SK-N-SH (cell line): ENCODE results near the gene ESF1. TPM values are rescaled to one million over a fixed set of nuclear protein-coding genes. Genes with fewer than 3 reads are reported as not detected.

ENCODE experiments used
- CTCF ChIA-PET: fragments of 300-600, 350-600 bp; formaldehyde crosslinking; extraction: SDS; loops from one replicate; lab custom pipeline; 2021; lab: Yijun Ruan, JAX
- POLR2A ChIA-PET: fragments of 350-600 bp; sonication (Branson Sonifier 250); formaldehyde crosslinking; extraction: SDS; loops from one replicate; lab custom pipeline; 2020; ENCODE audit warnings: antibody characterized with exemption, inconsistent platforms; lab: Yijun Ruan, JAX
- DNase-seq: peaks from one replicate; pipeline ENCODE4 v3.0.0; 2012
- H2AFZ ChIP-seq: fragments of 200-600 bp; sonication (generic); 2 replicates; pipeline ENCODE4 v1.8.1; 2016; ENCODE audit warnings: antibody characterized with exemption, mild to moderate bottlenecking, low read depth
- H3F3A ChIP-seq: fragments of 200-600 bp; sonication (generic); replicated peaks from 2 replicates; pipeline ENCODE3; 2016; ENCODE audit warnings: antibody characterized with exemption, mild to moderate bottlenecking; ENCODE audit not compliant: insufficient read depth
- H3K27ac ChIP-seq, 2 experiments: fragments of 200-500 bp in 1 of 2; fragments of 200-600 bp in 1 of 2; sonication (Bioruptor generic) in 1 of 2; sonication (generic), shearing (Covaris generic) in 1 of 2; 2 replicates each; pipeline versions ENCODE4 v1.5.1 to v1.6.1; 2014 to 2016; ENCODE audit warnings: low read depth in 2 of 2, inconsistent platforms in 1 of 2, low read length in 1 of 2, mild to moderate bottlenecking in 1 of 2, mixed read lengths in 1 of 2
- H3K27me3 ChIP-seq: fragments of 200-600 bp; sonication (generic), shearing (Covaris generic); 2 replicates; pipeline ENCODE4 v1.6.1; 2016; ENCODE audit warnings: mixed run types; ENCODE audit not compliant: insufficient read depth
- H3K36me3 ChIP-seq, 2 experiments: fragments of 200-500 bp in 1 of 2; fragments of 200-600 bp in 1 of 2; sonication (Bioruptor generic) in 1 of 2; sonication (generic) in 1 of 2; replicated peaks in 1 of 2; 2 replicates each; pipeline versions ENCODE3 to v1.5.1; 2014 to 2016; ENCODE audit warnings: low read length in 1 of 2, mild to moderate bottlenecking in 1 of 2; ENCODE audit not compliant: insufficient read depth in 2 of 2, control insufficient read depth in 1 of 2
- H3K4me1 ChIP-seq, 2 experiments: fragments of 200-500 bp in 1 of 2; fragments of 200-600 bp in 1 of 2; sonication (Bioruptor generic) in 1 of 2; sonication (generic), shearing (Covaris generic) in 1 of 2; 2 replicates each; pipeline versions ENCODE4 v1.5.1 to v1.6.1; 2014 to 2016; ENCODE audit warnings: low read depth in 1 of 2, low read length in 1 of 2, mixed run types in 1 of 2; ENCODE audit not compliant: insufficient read depth in 2 of 2, control insufficient read depth in 1 of 2
- H3K4me2 ChIP-seq: fragments of 200-600 bp; sonication (generic), shearing (Covaris generic); 2 replicates; pipeline ENCODE4 v1.6.1; 2017; ENCODE audit warnings: mixed run types
- H3K4me3 ChIP-seq, 2 experiments: fragments of 200-500 bp in 1 of 2; fragments of 200-600 bp in 1 of 2; sonication (Bioruptor generic) in 1 of 2; sonication (generic), shearing (Covaris generic) in 1 of 2; 2 replicates each; pipeline versions ENCODE4 v1.5.1 to v1.8.1; 2014 to 2016; ENCODE audit warnings: low read depth in 2 of 2, inconsistent platforms in 1 of 2, low read length in 1 of 2, mild to moderate bottlenecking in 1 of 2, mixed read lengths in 1 of 2, moderate library complexity in 1 of 2
- H3K79me2 ChIP-seq: fragments of 200-600 bp; sonication (generic); 2 replicates; pipeline ENCODE4 v1.8.1; 2017; ENCODE audit warnings: mild to moderate bottlenecking; ENCODE audit not compliant: insufficient read depth
- H3K9ac ChIP-seq: fragments of 200-600 bp; sonication (generic); 2 replicates; pipeline ENCODE4 v1.6.1; 2017; ENCODE audit warnings: mixed run types
- H3K9me2 ChIP-seq: fragments of 200-600 bp; sonication (generic); 2 replicates; pipeline ENCODE4 v1.6.1; 2017; ENCODE audit warnings: mixed run types
- H3K9me3 ChIP-seq: fragments of 200-600 bp; sonication (generic); 2 replicates; pipeline ENCODE4 v1.6.1; 2017; ENCODE audit warnings: mixed run types, mild to moderate bottlenecking, moderate library complexity
- H4K20me1 ChIP-seq: fragments of 200-600 bp; sonication (generic); 2 replicates; pipeline ENCODE4 v1.6.1; 2017; ENCODE audit warnings: mild to moderate bottlenecking, mixed run types; ENCODE audit not compliant: insufficient read depth
- ELF1 ChIP-seq: IDR thresholded peaks from 2 replicates; pipeline ENCODE4 v1.4.0; 2012
- FOSL2 ChIP-seq: IDR thresholded peaks from 2 replicates; pipeline ENCODE4 v1.4.0; 2012; ENCODE audit warnings: low read depth, mild to moderate bottlenecking, moderate library complexity, borderline replicate concordance
- FOXJ3 ChIP-seq: sonication (generic); formaldehyde crosslinking; IDR thresholded peaks from 2 replicates; pipeline ENCODE4 v1.5.1; 2020; ENCODE audit warnings: mild to moderate bottlenecking, missing genetic modification reagents
- MXI1 ChIP-seq: IDR thresholded peaks from 2 replicates; pipeline ENCODE4 v1.6.1; 2012; ENCODE audit warnings: mild to moderate bottlenecking, low read depth, low read length, improper control_type of control experiment
- NRF1 ChIP-seq: IDR thresholded peaks from 2 replicates; pipeline ENCODE4 v1.6.1; 2012; ENCODE audit warnings: low read depth, mild to moderate bottlenecking, low read length
- RCOR1 ChIP-seq: fragments of 150-350 bp; IDR thresholded peaks from 2 replicates; pipeline ENCODE4 v1.6.1; 2017; ENCODE audit warnings: antibody characterized with exemption, low read length
- RXRA ChIP-seq: IDR thresholded peaks from 2 replicates; pipeline ENCODE4 v1.4.0; 2012; ENCODE audit warnings: low read depth, mild to moderate bottlenecking, borderline replicate concordance
- TCF12 ChIP-seq: IDR thresholded peaks from 2 replicates; pipeline ENCODE4 v1.4.0; 2012
- TEAD4 ChIP-seq: IDR thresholded peaks from 2 replicates; pipeline ENCODE4 v1.4.0; 2012; ENCODE audit warnings: mild to moderate bottlenecking, borderline replicate concordance; ENCODE audit not compliant: insufficient read depth
- YY1 ChIP-seq: IDR thresholded peaks from 2 replicates; pipeline ENCODE4 v1.4.0; 2012; ENCODE audit warnings: low read depth, mild to moderate bottlenecking
- WGBS: methylation state at CpG from one replicate; pipeline ENCODE4 v1.1.6; 2017; ENCODE audit warnings: low lambda C conversion rate; 5-methylcytosine and 5-hydroxymethylcytosine counted together
- polyA plus RNA-seq, 3 experiments: library from polyadenylated mRNA; depleted of rRNA; stranded (reverse); fragments of >200 nt; gene quantifications; 2 replicates each; pipeline ENCODE4 v1.2.3, GENCODE V29; 2012
- TF ChIP-seq, protein P1 (sequence below): fragments of 150-350 bp; IDR thresholded peaks from 2 replicates; pipeline ENCODE4 v1.6.1; 2017; ENCODE audit warnings: antibody characterized with exemption, low read length, low read depth, borderline replicate concordance
- TF ChIP-seq, protein P2 (sequence below): IDR thresholded peaks from 2 replicates; pipeline ENCODE4 v1.4.0; 2012; ENCODE audit warnings: low read depth, borderline replicate concordance
- TF ChIP-seq, protein P3 (sequence below): IDR thresholded peaks from 2 replicates; pipeline ENCODE4; 2012
- TF ChIP-seq, protein P4 (sequence below): IDR thresholded peaks from 2 replicates; pipeline ENCODE4 v1.6.1; 2012; ENCODE audit warnings: mild to moderate bottlenecking, low read depth, low read length, moderate library complexity

ESF1 gene
- polyA plus RNA-seq, 1 of the 3 experiments (the other 2 are of a cell fraction): 1.4 TPM

DNA sequence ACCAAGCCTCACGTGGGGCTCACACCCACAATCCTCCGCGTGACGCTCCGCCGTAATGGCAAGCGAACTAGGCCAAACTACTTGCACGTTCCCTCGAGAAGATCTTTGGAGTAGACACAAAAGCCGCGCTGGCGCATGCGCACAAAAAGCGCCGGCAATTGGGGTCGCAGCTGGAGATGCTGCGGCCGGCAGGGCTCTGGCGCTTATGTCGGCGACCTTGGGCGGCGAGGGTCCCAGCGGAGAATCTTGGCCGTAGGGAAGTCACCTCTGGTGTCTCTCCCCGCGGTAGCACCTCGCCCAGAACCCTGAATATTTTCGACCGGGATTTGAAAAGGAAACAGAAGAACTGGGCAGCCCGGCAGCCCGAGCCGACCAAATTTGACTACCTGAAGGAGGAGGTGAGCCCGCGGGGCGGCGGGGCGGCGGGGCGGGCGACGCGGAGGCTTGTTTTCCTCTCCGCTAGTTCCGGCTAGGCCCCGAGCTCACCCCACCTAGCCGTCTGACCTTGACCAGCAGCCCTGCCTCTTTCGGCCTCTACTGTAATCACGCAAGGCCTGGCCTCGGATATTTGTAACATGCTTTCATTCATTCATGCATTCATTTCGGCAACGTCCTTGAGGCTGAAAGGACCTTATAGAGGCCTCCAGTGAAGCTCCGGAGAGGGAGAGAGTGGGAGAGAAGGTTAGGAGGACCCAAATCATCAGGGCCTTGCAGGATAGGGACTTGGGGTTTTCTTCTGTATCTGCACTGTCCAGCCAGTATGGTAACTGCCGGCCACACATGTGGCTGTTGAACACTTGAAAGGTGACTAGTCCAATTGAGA is at the start of gene ESF1, which contains the start of gene NDUFAF5 (continued):
- peak; percentile 99 for TF ChIP-seq MXI1
- TF ChIP-seq FOSL2: no peak; the same call in 1 of the 2 replicates
- no peak for TF ChIP-seq RXRA

DNA sequence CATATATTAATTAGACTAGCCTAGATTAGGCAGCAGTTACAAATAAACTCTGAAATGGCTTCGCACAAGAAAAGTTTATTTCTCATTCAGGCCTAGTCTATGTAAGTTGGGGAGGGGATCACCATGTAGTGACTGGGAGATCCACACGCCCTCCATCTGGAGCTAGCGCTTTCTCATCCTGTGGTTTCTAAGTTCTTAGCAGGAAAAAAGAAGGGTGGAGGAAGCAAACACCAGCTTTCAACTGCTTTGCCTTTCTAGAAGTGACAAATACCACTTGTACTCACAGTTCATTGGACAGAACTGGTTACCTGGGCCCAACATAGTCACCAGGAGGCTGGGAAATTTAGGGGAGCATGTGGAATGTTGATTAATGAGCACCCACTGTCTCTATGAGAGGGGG is 46.8 kb upstream of the ESF1 start:
- WGBS: 62% methylated on average over 3 of the region's 3 CpGs
- POLR2A ChIA-PET: no interaction called here
- Histone ChIP-seq H3K36me3 (no peaks in the 10 kb centered on the region), H3K4me2 (no peak overlapping the region), H3K4me3 (no peak overlapping the region), H3K9me2 (no peaks in the 10 kb centered on the region), H3F3A (no peaks in the 10 kb centered on the region), H3K9me3 (no peaks in the 10 kb centered on the region), H3K4me1 (no peaks in the 10 kb centered on the region), H4K20me1 (no peaks in the 10 kb centered on the region), H3K79me2 (no peaks in the 10 kb centered on the region), H3K9ac (no peak overlapping the region), H2AFZ (no peak overlapping the region), H3K27me3 (no peaks in the 10 kb centered on the region), H3K27ac (no peak overlapping the region)
- DNase-seq: no peak
- TF ChIP-seq YY1: no peak
- TF ChIP-seq, protein P1, sequence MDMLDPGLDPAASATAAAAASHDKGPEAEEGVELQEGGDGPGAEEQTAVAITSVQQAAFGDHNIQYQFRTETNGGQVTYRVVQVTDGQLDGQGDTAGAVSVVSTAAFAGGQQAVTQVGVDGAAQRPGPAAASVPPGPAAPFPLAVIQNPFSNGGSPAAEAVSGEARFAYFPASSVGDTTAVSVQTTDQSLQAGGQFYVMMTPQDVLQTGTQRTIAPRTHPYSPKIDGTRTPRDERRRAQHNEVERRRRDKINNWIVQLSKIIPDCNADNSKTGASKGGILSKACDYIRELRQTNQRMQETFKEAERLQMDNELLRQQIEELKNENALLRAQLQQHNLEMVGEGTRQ: no peak
- no peak for TF ChIP-seq NRF1
- TF ChIP-seq, protein P2, sequence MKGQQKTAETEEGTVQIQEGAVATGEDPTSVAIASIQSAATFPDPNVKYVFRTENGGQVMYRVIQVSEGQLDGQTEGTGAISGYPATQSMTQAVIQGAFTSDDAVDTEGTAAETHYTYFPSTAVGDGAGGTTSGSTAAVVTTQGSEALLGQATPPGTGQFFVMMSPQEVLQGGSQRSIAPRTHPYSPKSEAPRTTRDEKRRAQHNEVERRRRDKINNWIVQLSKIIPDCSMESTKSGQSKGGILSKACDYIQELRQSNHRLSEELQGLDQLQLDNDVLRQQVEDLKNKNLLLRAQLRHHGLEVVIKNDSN: no peak
- TF ChIP-seq FOXJ3: no peak
- no peak for TF ChIP-seq RXRA
- no peak for TF ChIP-seq TEAD4
- TF ChIP-seq, protein P3, sequence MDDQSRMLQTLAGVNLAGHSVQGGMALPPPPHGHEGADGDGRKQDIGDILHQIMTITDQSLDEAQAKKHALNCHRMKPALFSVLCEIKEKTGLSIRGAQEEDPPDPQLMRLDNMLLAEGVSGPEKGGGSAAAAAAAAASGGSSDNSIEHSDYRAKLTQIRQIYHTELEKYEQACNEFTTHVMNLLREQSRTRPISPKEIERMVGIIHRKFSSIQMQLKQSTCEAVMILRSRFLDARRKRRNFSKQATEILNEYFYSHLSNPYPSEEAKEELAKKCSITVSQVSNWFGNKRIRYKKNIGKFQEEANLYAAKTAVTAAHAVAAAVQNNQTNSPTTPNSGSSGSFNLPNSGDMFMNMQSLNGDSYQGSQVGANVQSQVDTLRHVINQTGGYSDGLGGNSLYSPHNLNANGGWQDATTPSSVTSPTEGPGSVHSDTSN: no peak
- no peak for TF ChIP-seq TCF12
- TF ChIP-seq RCOR1: no peak
- TF ChIP-seq, protein P4, sequence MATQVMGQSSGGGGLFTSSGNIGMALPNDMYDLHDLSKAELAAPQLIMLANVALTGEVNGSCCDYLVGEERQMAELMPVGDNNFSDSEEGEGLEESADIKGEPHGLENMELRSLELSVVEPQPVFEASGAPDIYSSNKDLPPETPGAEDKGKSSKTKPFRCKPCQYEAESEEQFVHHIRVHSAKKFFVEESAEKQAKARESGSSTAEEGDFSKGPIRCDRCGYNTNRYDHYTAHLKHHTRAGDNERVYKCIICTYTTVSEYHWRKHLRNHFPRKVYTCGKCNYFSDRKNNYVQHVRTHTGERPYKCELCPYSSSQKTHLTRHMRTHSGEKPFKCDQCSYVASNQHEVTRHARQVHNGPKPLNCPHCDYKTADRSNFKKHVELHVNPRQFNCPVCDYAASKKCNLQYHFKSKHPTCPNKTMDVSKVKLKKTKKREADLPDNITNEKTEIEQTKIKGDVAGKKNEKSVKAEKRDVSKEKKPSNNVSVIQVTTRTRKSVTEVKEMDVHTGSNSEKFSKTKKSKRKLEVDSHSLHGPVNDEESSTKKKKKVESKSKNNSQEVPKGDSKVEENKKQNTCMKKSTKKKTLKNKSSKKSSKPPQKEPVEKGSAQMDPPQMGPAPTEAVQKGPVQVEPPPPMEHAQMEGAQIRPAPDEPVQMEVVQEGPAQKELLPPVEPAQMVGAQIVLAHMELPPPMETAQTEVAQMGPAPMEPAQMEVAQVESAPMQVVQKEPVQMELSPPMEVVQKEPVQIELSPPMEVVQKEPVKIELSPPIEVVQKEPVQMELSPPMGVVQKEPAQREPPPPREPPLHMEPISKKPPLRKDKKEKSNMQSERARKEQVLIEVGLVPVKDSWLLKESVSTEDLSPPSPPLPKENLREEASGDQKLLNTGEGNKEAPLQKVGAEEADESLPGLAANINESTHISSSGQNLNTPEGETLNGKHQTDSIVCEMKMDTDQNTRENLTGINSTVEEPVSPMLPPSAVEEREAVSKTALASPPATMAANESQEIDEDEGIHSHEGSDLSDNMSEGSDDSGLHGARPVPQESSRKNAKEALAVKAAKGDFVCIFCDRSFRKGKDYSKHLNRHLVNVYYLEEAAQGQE: no peak
- TF ChIP-seq ELF1: no peak
- CTCF ChIA-PET: no interaction called here
